ENCODE data around the gene AP1S3. TPM values are rescaled to one million over a fixed set of nuclear protein-coding genes. Genes with fewer than 3 reads are reported as not detected.

AP1S3 gene
- 0.80 TPM for total RNA-seq (ENCODE audit: unreplicated experiment)
- long read RNA-seq = 0 reads

- Mint-ChIP-seq H3K4me3 (ENCODE audit: unreplicated experiment) (peak within 1 kb of the TSS; percentile 93), H3K4me1 (ENCODE audit: unreplicated experiment) (peaks cover 3% of the 10 kb centered on the region), H3K27ac (ENCODE audit: unreplicated experiment) (peak within 1 kb of the TSS; percentile 72), H3K9me3 (ENCODE audit: unreplicated experiment) (no peaks in the 10 kb centered on the region), H3K36me3 (ENCODE audit: low read depth, unreplicated experiment) (no peaks in the 10 kb centered on the region), H3K27me3 (ENCODE audit: unreplicated experiment) (peaks cover 10% of the 10 kb centered on the region)
- TF ChIP-seq CTCF (IDR thresholded peaks at IDR 0.05; ENCODE audit: unreplicated experiment) = no peak
- DNase-seq (ENCODE audit: low spot score) = peak; percentile 50
Measured at GRCh38 chr2:223837287-223838061, at the start of gene AP1S3. Gene AP1S3, minus strand, starts transcription at chr2:223837582. Its CDS starts 132 bp downstream, at chr2:223837450.

- Mint-ChIP-seq H3K36me3 (ENCODE audit: low read depth, unreplicated experiment) (peaks cover 26% of the 10 kb centered on the region), H3K9me3 (ENCODE audit: unreplicated experiment) (no peaks in the 10 kb centered on the region), H3K27ac (ENCODE audit: unreplicated experiment) (no peak overlapping the region), H3K4me3 (ENCODE audit: unreplicated experiment) (no peak overlapping the region), H3K27me3 (ENCODE audit: unreplicated experiment) (peaks cover 3% of the 10 kb centered on the region), H3K4me1 (ENCODE audit: unreplicated experiment) (no peaks in the 10 kb centered on the region)
- DNase-seq (ENCODE audit: low spot score) = no peak
- no peak for TF ChIP-seq CTCF (IDR thresholded peaks at IDR 0.05; ENCODE audit: unreplicated experiment)
Measured at GRCh38 chr2:223887127-223887526, 49.7 kb upstream of the AP1S3 start.

- DNase-seq (ENCODE audit: low spot score) = no peak
- no peaks in the 10 kb centered on the region for H3K9me3 Mint-ChIP-seq (ENCODE audit: unreplicated experiment)
- no peak overlapping the region for H3K27ac Mint-ChIP-seq (ENCODE audit: unreplicated experiment)
- no peaks in the 10 kb centered on the region for H3K4me1 Mint-ChIP-seq (ENCODE audit: unreplicated experiment)
- H3K27me3 Mint-ChIP-seq (ENCODE audit: unreplicated experiment) = peaks cover 3% of the 10 kb centered on the region
- H3K36me3 Mint-ChIP-seq (ENCODE audit: low read depth, unreplicated experiment) = peaks cover 26% of the 10 kb centered on the region
- TF ChIP-seq CTCF (IDR thresholded peaks at IDR 0.05; ENCODE audit: unreplicated experiment) = no peak
- no peak overlapping the region for H3K4me3 Mint-ChIP-seq (ENCODE audit: unreplicated experiment)
Measured at GRCh38 chr2:223886726-223887125, 49.3 kb upstream of the AP1S3 start.

- DNase-seq (ENCODE audit: low spot score) = no peak
- H3K4me1 Mint-ChIP-seq (ENCODE audit: unreplicated experiment) = no peaks in the 10 kb centered on the region
- H3K36me3 Mint-ChIP-seq (ENCODE audit: low read depth, unreplicated experiment) = peaks cover 29% of the 10 kb centered on the region
- peaks cover 4% of the 10 kb centered on the region for H3K27me3 Mint-ChIP-seq (ENCODE audit: unreplicated experiment)
- H3K9me3 Mint-ChIP-seq (ENCODE audit: unreplicated experiment) = no peaks in the 10 kb centered on the region
- H3K27ac Mint-ChIP-seq (ENCODE audit: unreplicated experiment) = no peak overlapping the region
- H3K4me3 Mint-ChIP-seq (ENCODE audit: unreplicated experiment) = no peak overlapping the region
- no peak for TF ChIP-seq CTCF (IDR thresholded peaks at IDR 0.05; ENCODE audit: unreplicated experiment)
Measured at GRCh38 chr2:223884399-223884798, 47.0 kb upstream of the AP1S3 start.

- Mint-ChIP-seq H3K27me3 (ENCODE audit: unreplicated experiment) (peaks cover 4% of the 10 kb centered on the region), H3K4me3 (ENCODE audit: unreplicated experiment) (no peak overlapping the region), H3K36me3 (ENCODE audit: low read depth, unreplicated experiment) (peaks cover 29% of the 10 kb centered on the region), H3K27ac (ENCODE audit: unreplicated experiment) (no peak overlapping the region), H3K9me3 (ENCODE audit: unreplicated experiment) (no peaks in the 10 kb centered on the region), H3K4me1 (ENCODE audit: unreplicated experiment) (no peaks in the 10 kb centered on the region)
- no peak for DNase-seq (ENCODE audit: low spot score)
- TF ChIP-seq CTCF (IDR thresholded peaks at IDR 0.05; ENCODE audit: unreplicated experiment) = no peak
Measured at GRCh38 chr2:223882715-223883114, 45.3 kb upstream of the AP1S3 start.

All from endothelial cell (in vitro differentiated cells).